Measurements from ENCODE around the gene CARMIL3.

The CARMIL3 gene

DNA sequence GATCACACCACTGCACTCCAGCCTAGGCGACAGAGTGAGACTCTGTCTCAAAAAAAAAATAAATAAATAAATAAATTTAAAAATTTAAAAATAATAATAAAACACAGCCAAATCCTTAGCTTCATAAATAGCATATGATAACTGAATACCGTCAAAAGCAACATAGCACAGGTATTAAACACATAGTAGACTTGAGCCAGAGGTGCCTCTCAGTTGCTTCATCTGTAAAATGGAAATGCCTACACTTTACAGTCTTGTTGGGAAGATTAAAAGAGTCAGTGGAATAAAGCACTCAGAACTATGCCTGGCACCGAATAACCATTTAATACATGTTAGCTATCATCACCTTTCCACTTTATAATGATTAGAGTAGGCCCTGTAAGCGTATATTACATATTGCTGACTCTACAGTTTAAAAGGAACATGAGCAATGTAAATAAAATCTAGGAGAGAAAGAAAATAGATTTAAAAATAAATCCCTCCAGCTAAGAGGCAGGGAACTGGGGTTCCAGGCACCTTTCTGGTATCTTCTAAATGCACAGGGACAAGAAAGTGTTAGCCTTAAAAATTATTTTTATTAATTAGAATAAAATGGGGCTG is 55.0 kb downstream of the CARMIL3 start:
- H3K4me3 ChIP-seq (ENCODE audit: low read depth, low read length, poor library complexity, severe bottlenecking), result no peak overlapping the region
- no peaks in the 10 kb centered on the region for H4K20me1 ChIP-seq (ENCODE audit: insufficient read depth, low read length)
- H3K79me2 ChIP-seq (ENCODE audit: insufficient read depth, low read length), result no peaks in the 10 kb centered on the region
- no peaks in the 10 kb centered on the region for H3K9me2 ChIP-seq (ENCODE audit: low read depth, low read length)
- no peak overlapping the region for H2AFZ ChIP-seq (ENCODE audit: low read length)
- peaks cover 8% of the 10 kb centered on the region for H3K4me1 ChIP-seq (ENCODE audit: insufficient read depth, low read length, severe bottlenecking)
- H3K9me3 ChIP-seq (ENCODE audit: low read length), result no peaks in the 10 kb centered on the region
- H3K4me2 ChIP-seq (ENCODE audit: low read length), result no peak overlapping the region
- no peak overlapping the region for H3K9ac ChIP-seq (ENCODE audit: low read length)
- H3K36me3 ChIP-seq (ENCODE audit: insufficient read depth, low read length), result peaks cover 22% of the 10 kb centered on the region
- no peaks in the 10 kb centered on the region for H3K27me3 ChIP-seq (ENCODE audit: insufficient read depth, low read length)
- no peak overlapping the region for H3K27ac ChIP-seq (ENCODE audit: low read depth, low read length, poor library complexity, severe bottlenecking)
- no peaks in the 10 kb centered on the region; the same call in 1 of the 2 replicates for H3F3A ChIP-seq (ENCODE audit: insufficient read depth, low read length)
- TF ChIP-seq EZH2 (IDR thresholded peaks at IDR 0.05; ENCODE audit: borderline replicate concordance, low read length) (no peak), CTCF (IDR thresholded peaks at IDR 0.05; ENCODE audit: low read length) (no peak)

GRCh38 chr14:24108336-24108874 is 56.6 kb downstream of the CARMIL3 start:
- H2AFZ ChIP-seq (ENCODE audit: low read length), result 0 out of 2 replicates have a peak overlapping the region, but pooled peaks have one; percentile 83
- H3K79me2 ChIP-seq (ENCODE audit: insufficient read depth, low read length), result no peaks in the 10 kb centered on the region
- H3K36me3 ChIP-seq (ENCODE audit: insufficient read depth, low read length), result peaks cover 13% of the 10 kb centered on the region
- no peak overlapping the region; the same call in 1 of the 2 replicates for H3K9ac ChIP-seq (ENCODE audit: low read length)
- peaks cover 11% of the 10 kb centered on the region for H3K4me1 ChIP-seq (ENCODE audit: insufficient read depth, low read length, severe bottlenecking)
- no peak overlapping the region for H3K4me3 ChIP-seq (ENCODE audit: low read depth, low read length, poor library complexity, severe bottlenecking)
- H3K27ac ChIP-seq (ENCODE audit: low read depth, low read length, poor library complexity, severe bottlenecking), result peak overlapping the region; percentile 70
- no peaks in the 10 kb centered on the region for H3K27me3 ChIP-seq (ENCODE audit: insufficient read depth, low read length)
- H3K9me3 ChIP-seq (ENCODE audit: low read length), result no peaks in the 10 kb centered on the region
- no peaks in the 10 kb centered on the region; the same call in 1 of the 2 replicates for H3F3A ChIP-seq (ENCODE audit: insufficient read depth, low read length)
- H4K20me1 ChIP-seq (ENCODE audit: insufficient read depth, low read length), result no peaks in the 10 kb centered on the region
- H3K4me2 ChIP-seq (ENCODE audit: low read length), result peak overlapping the region; percentile 31; the same call in 1 of the 2 replicates
- TF ChIP-seq CTCF (IDR thresholded peaks at IDR 0.05; ENCODE audit: low read length) (no peak), EZH2 (IDR thresholded peaks at IDR 0.05; ENCODE audit: borderline replicate concordance, low read length) (no peak)
- H3K9me2 ChIP-seq (ENCODE audit: low read depth, low read length), result no peaks in the 10 kb centered on the region

DNA sequence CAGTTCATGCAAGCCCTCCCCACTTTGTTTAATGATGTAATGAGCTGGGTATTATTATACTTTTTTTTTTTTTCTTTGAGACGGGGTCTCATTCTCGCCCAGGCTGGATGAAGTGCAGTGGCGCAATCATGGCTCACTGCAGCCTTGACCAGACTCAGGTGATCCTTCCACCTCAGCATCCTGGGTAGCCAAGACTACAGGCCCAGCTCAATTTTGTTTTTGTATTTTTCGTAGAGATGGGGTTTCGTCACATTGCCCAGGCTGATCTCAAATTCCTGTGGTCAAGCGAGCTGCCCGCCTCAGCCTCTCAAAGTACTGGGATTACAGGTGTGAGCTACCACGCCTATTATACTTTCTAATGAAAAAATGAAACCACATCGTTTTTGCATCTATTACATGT is 58.3 kb downstream of the CARMIL3 start:
- Histone ChIP-seq H3K4me3 (ENCODE audit: low read depth, low read length, poor library complexity, severe bottlenecking) (no peak overlapping the region), H3K9me2 (ENCODE audit: low read depth, low read length) (no peaks in the 10 kb centered on the region), H3K27me3 (ENCODE audit: insufficient read depth, low read length) (no peaks in the 10 kb centered on the region), H4K20me1 (ENCODE audit: insufficient read depth, low read length) (no peaks in the 10 kb centered on the region), H3K4me1 (ENCODE audit: insufficient read depth, low read length, severe bottlenecking) (peaks cover 13% of the 10 kb centered on the region), H3K4me2 (ENCODE audit: low read length) (no peak overlapping the region), H3K9me3 (ENCODE audit: low read length) (no peaks in the 10 kb centered on the region), H3K9ac (ENCODE audit: low read length) (no peak overlapping the region), H3K27ac (ENCODE audit: low read depth, low read length, poor library complexity, severe bottlenecking) (no peak overlapping the region), H3K79me2 (ENCODE audit: insufficient read depth, low read length) (no peaks in the 10 kb centered on the region), H2AFZ (ENCODE audit: low read length) (no peak overlapping the region), H3F3A (ENCODE audit: insufficient read depth, low read length) (no peaks in the 10 kb centered on the region; the same call in 1 of the 2 replicates), H3K36me3 (ENCODE audit: insufficient read depth, low read length) (no peaks in the 10 kb centered on the region)
- TF ChIP-seq CTCF (IDR thresholded peaks at IDR 0.05; ENCODE audit: low read length), result no peak
